IMR-90 (cell line): ENCODE results near the gene GPR39. TPM values are rescaled to one million over a fixed set of nuclear protein-coding genes. Genes with fewer than 3 reads are reported as not detected.

Experiments
- ATAC-seq: fragments of 200-7000 bp; cut with Tn5 transposase; 2 replicates; pipeline ENCODE4 v1.9.1; 2020; ENCODE audit warnings: low read depth, mild to moderate bottlenecking, moderate library complexity
- BruUV-seq: library from RNA; stranded (reverse); fragments of 400-500 nt; replicated peaks from 2 replicates; lab custom pipeline; 2021; lab: Mats Ljungman, UMichigan
- CTCF ChIA-PET: fragments of 300-600 bp; formaldehyde crosslinking; extraction: SDS; loops from one replicate; lab custom pipeline; 2021; ENCODE audit warnings: antibody characterized with exemption; lab: Yijun Ruan, JAX
- POLR2A ChIA-PET: fragments of 300-600 bp; sonication (Branson Sonifier 250); formaldehyde crosslinking; loops from one replicate; lab custom pipeline; 2022; ENCODE audit warnings: antibody characterized with exemption; ENCODE audit not compliant: unreplicated experiment; lab: Charles Lee
- DNase-seq: peaks from one replicate; pipeline ENCODE4 v3.0.0; 2013
- H2AFZ ChIP-seq: replicated peaks from 2 replicates; pipeline ENCODE3; 2013; ENCODE audit warnings: low read length, mild to moderate bottlenecking; ENCODE audit not compliant: poor library complexity
- H2AK5ac ChIP-seq: 2 replicates; pipeline ENCODE4 v1.6.1; 2013; ENCODE audit warnings: low read depth, low read length, inconsistent platforms
- H2AK9ac ChIP-seq: replicated peaks from 2 replicates; pipeline ENCODE3; 2013; ENCODE audit warnings: mild to moderate bottlenecking, low read depth, low read length, moderate library complexity; ENCODE audit not compliant: poor library complexity
- H2BK120ac ChIP-seq: 2 replicates; pipeline ENCODE4 v1.6.1; 2013; ENCODE audit warnings: low read depth, low read length, inconsistent platforms
- H2BK15ac ChIP-seq: 3 replicates; pipeline ENCODE4 v1.6.1; 2013; ENCODE audit warnings: low read depth, low read length, inconsistent platforms
- H2BK20ac ChIP-seq: 2 replicates; pipeline ENCODE4 v1.6.1; 2013; ENCODE audit warnings: low read depth, mild to moderate bottlenecking, inconsistent platforms, low read length, moderate library complexity
- H2BK5ac ChIP-seq: 2 replicates; pipeline ENCODE4 v1.6.1; 2013; ENCODE audit warnings: mild to moderate bottlenecking, low read depth, low read length, inconsistent platforms; ENCODE audit not compliant: poor library complexity, severe bottlenecking
- H3K14ac ChIP-seq: replicated peaks from 2 replicates; pipeline ENCODE4 v1.6.1; 2013; ENCODE audit warnings: low read depth, low read length, inconsistent platforms
- H3K18ac ChIP-seq: 2 replicates; pipeline ENCODE4 v1.6.1; 2013; ENCODE audit warnings: low read depth, low read length, control low read depth
- H3K23ac ChIP-seq: 2 replicates; pipeline ENCODE4 v1.6.1; 2013; ENCODE audit warnings: low read depth, low read length, inconsistent platforms
- H3K27ac ChIP-seq: 2 replicates; pipeline ENCODE4 v1.5.1; 2013; ENCODE audit warnings: mild to moderate bottlenecking, control low read depth, low read length; ENCODE audit not compliant: insufficient read depth
- H3K27me3 ChIP-seq: 2 replicates; pipeline ENCODE4 v1.6.1; 2013; ENCODE audit warnings: low read length; ENCODE audit not compliant: control insufficient read depth, insufficient read depth
- H3K36me3 ChIP-seq: 2 replicates; pipeline ENCODE4 v1.6.1; 2013; ENCODE audit warnings: low read length, mixed read lengths; ENCODE audit not compliant: control insufficient read depth, insufficient read depth
- H3K4ac ChIP-seq: 2 replicates; pipeline ENCODE4 v1.6.1; 2013; ENCODE audit warnings: low read depth, low read length, inconsistent platforms
- H3K4me1 ChIP-seq: 2 replicates; pipeline ENCODE4 v1.6.1; 2013; ENCODE audit warnings: low read length, mixed read lengths; ENCODE audit not compliant: control insufficient read depth, insufficient read depth
- H3K4me2 ChIP-seq: 2 replicates; pipeline ENCODE4 v1.6.1; 2013; ENCODE audit warnings: low read depth, mild to moderate bottlenecking, control low read depth, low read length, moderate library complexity
- H3K4me3 ChIP-seq: 2 replicates; pipeline ENCODE4 v1.5.1; 2013; ENCODE audit warnings: low read depth, mild to moderate bottlenecking, control low read depth, low read length, moderate library complexity; ENCODE audit not compliant: insufficient read depth
- H3K56ac ChIP-seq: 2 replicates; pipeline ENCODE4 v1.6.1; 2013; ENCODE audit warnings: low read length, inconsistent platforms; ENCODE audit not compliant: insufficient read depth; ENCODE audit errors: extremely low read depth
- H3K79me1 ChIP-seq, 2 experiments: 2 replicates each; pipeline ENCODE4 v1.6.1; 2013; ENCODE audit warnings: low read length in 2 of 2, inconsistent platforms in 1 of 2, low read depth in 1 of 2
- H3K9ac ChIP-seq: 2 replicates; pipeline ENCODE4 v1.6.1; 2013; ENCODE audit warnings: low read depth, low read length, control low read depth
- H3K9me1 ChIP-seq: 2 replicates; pipeline ENCODE4 v1.6.1; 2013; ENCODE audit warnings: low read length, inconsistent platforms; ENCODE audit not compliant: insufficient read depth
- H3K9me3 ChIP-seq: 2 replicates; pipeline ENCODE4 v1.6.1; 2013; ENCODE audit warnings: low read length; ENCODE audit not compliant: control insufficient read depth, insufficient read depth
- H4K20me1 ChIP-seq: 2 replicates; pipeline ENCODE4 v1.6.1; 2013; ENCODE audit warnings: low read length, inconsistent platforms; ENCODE audit not compliant: insufficient read depth
- H4K5ac ChIP-seq: 2 replicates; pipeline ENCODE4 v1.6.1; 2013; ENCODE audit warnings: mild to moderate bottlenecking, low read depth, low read length, control low read depth
- H4K8ac ChIP-seq, 2 experiments: 2 replicates each; pipeline ENCODE4 v1.6.1; 2013; ENCODE audit warnings: low read depth in 2 of 2, low read length in 2 of 2, control low read depth in 1 of 2, inconsistent platforms in 1 of 2
- H4K91ac ChIP-seq: 2 replicates; pipeline ENCODE4 v1.6.1; 2013; ENCODE audit warnings: low read depth, low read length, inconsistent platforms; ENCODE audit not compliant: insufficient read depth
- BHLHE40 ChIP-seq: fragments of 150-350 bp; IDR thresholded peaks from 2 replicates; pipeline ENCODE4 v1.6.1; 2016; ENCODE audit warnings: mild to moderate bottlenecking, low read depth, low read length
- MAFK ChIP-seq: IDR thresholded peaks from 2 replicates; pipeline ENCODE4 v1.6.1; 2012; ENCODE audit warnings: low read depth, low read length, improper control_type of control experiment
- MXI1 ChIP-seq: IDR thresholded peaks from 2 replicates; pipeline ENCODE4 v1.6.1; 2012; ENCODE audit warnings: low read depth, mild to moderate bottlenecking, low read length, moderate library complexity, borderline replicate concordance
- POLR2A ChIP-seq: IDR thresholded peaks from 2 replicates; pipeline ENCODE4 v1.6.1; 2012; ENCODE audit warnings: mild to moderate bottlenecking, low read depth, low read length
- RAD21 ChIP-seq: IDR thresholded peaks from 2 replicates; pipeline ENCODE4 v1.6.1; 2012; ENCODE audit warnings: low read length, improper control_type of control experiment
- SMC3 ChIP-seq: fragments of 150-350 bp; IDR thresholded peaks from 2 replicates; pipeline ENCODE4 v1.6.1; 2016; ENCODE audit warnings: low read depth, mild to moderate bottlenecking, antibody characterized with exemption, low read length, moderate library complexity
- WGBS, 2 experiments: methylation state at CpG; one replicate each; pipeline versions ENCODE4 v1.1.5 to v1.1.7; 2013; ENCODE audit warnings: missing lambda C conversion rate in 2 of 2; ENCODE audit not compliant: insufficient read length in 1 of 2; ENCODE audit errors: extremely low coverage in 2 of 2; 5-methylcytosine and 5-hydroxymethylcytosine counted together
- dilution Hi-C: fragments of 300-500 bp; cut with HindIII; formaldehyde crosslinking; loops from one replicate; pipeline ENCODE4 v1.14.3; 2018; ENCODE audit warnings: low sequenced_read_pairs; ENCODE audit not compliant: unreplicated experiment
- in situ Hi-C: fragments of 300-500 bp; cut with MboI; formaldehyde crosslinking; loops from 3 replicates; pipeline ENCODE4 v1.14.3; 2019; ENCODE audit warnings: low sequenced_read_pairs, inconsistent platforms, mixed read lengths
- intact Hi-C: fragments of 100-400 bp; cut with micrococcal nuclease; formaldehyde crosslinking; loops from 2 replicates; pipeline ENCODE4 v1.10.0; 2022
- polyA plus RNA-seq, 3 experiments: library from polyadenylated mRNA; depleted of rRNA; stranded (reverse); fragments of >200 nt; gene quantifications; 2 replicates each; pipeline ENCODE4 v1.2.3, GENCODE V29; 2012; ENCODE audit warnings: low replicate concordance in 1 of 3
- total RNA-seq: library from RNA; depleted of rRNA; stranded (reverse); fragments of >200 nt; gene quantifications from 2 replicates; pipeline ENCODE4 v1.2.3, GENCODE V29; 2012
- TF ChIP-seq, protein P1 (sequence below): fragments of 150-350 bp; IDR thresholded peaks from 2 replicates; pipeline ENCODE4 v1.6.1; 2017; ENCODE audit warnings: mild to moderate bottlenecking, antibody characterized with exemption, low read length, low read depth

GPR39 gene
- total and polyA plus RNA-seq, 2 of the 4 experiments (the other 2 are of a cell fraction), result 4.4 to 9.0 TPM

DNA sequence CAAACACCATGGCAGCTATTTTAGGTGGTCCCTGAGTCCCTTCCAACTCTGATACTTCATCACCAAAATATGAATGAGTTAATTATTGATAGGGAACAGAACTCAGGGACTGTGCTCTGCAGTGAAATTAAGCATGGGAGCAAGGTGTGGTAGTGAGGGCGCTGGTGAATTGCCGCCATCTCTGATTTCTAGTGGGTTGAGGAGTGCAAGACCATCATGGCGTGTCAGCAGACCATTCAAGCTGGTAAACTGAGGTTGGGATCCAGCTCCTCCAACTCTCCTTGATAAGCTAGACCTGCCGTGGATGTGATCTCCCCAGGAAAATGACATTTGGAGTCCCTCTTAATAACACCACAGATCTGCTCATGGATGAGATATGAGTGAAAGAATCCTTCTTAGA, 183.0 kb downstream of the GPR39 start:
- Histone ChIP-seq H2BK15ac (no peak overlapping the region), H3K79me1 (no peaks in the 10 kb centered on the region), H2AK9ac (no peak overlapping the region), H3K14ac (no peak overlapping the region), H3K4me2 (no peak overlapping the region), H3K9me1 (no peaks in the 10 kb centered on the region; the same call in 1 of the 2 replicates), H3K9me3 (peaks cover 4% of the 10 kb centered on the region; the same call in 1 of the 2 replicates), H4K91ac (no peak overlapping the region), H2BK5ac (no peak overlapping the region), H3K56ac (no peak overlapping the region), H4K8ac (no peak overlapping the region), H3K27ac (no peak overlapping the region), H2AFZ (no peak overlapping the region), H2AK5ac (no peak overlapping the region), H3K4ac (no peak overlapping the region), H3K4me1 (no peaks in the 10 kb centered on the region), H2BK20ac (no peak overlapping the region), H3K9ac (no peak overlapping the region), H4K20me1 (no peaks in the 10 kb centered on the region), H3K4me3 (no peak overlapping the region), H3K23ac (no peak overlapping the region), H3K36me3 (no peaks in the 10 kb centered on the region), H3K18ac (no peak overlapping the region), H2BK120ac (no peak overlapping the region), H3K27me3 (peaks cover 26% of the 10 kb centered on the region), H4K5ac (no peak overlapping the region)
- dilution Hi-C loops, result no loop called here
- in situ Hi-C loops, result no loop called here
- no CpG with 5 or more reads among the region's 4 CpGs for WGBS, 2 experiments
- ATAC-seq, result no peak
- CTCF ChIA-PET, result no interaction called here
- POLR2A ChIA-PET, result no interaction called here
- DNase-seq, result no peak
- no TSS peak for BruUV-seq
- intact Hi-C loops, result no loop called here
- TF ChIP-seq, protein P1, sequence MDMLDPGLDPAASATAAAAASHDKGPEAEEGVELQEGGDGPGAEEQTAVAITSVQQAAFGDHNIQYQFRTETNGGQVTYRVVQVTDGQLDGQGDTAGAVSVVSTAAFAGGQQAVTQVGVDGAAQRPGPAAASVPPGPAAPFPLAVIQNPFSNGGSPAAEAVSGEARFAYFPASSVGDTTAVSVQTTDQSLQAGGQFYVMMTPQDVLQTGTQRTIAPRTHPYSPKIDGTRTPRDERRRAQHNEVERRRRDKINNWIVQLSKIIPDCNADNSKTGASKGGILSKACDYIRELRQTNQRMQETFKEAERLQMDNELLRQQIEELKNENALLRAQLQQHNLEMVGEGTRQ, result no peak
- TF ChIP-seq SMC3 (no peak), MXI1 (no peak), MAFK (no peak), POLR2A (no peak), RAD21 (no peak), BHLHE40 (no peak)
